Measurements from ENCODE around the gene NAA11.
"Not testable (repeated sequence)": the region's sequence is repeated elsewhere in the genome, so short reads cannot be mapped to it uniquely, and the experiment has no call there.

Gene NAA11

DNA sequence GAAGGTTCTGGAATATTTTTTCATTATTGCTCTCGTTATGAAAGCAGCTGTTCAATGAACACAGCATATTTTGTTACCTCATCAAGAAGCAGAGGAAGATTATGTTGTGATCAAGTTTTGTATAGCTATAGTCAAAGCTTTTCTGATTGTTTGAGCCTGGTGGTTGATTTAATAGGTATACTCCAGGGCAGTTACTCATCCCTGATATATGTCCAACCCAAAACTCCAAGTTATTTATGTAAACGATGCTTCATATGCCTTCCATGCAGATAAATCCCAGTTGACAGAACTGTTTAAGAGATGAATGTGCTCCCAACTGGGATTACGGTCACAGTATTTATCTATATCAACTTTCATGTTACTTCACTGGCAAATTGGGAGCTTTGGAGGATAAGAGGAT, 19.1 kb downstream of the NAA11 start:
- no peak for DNase-seq

DNA sequence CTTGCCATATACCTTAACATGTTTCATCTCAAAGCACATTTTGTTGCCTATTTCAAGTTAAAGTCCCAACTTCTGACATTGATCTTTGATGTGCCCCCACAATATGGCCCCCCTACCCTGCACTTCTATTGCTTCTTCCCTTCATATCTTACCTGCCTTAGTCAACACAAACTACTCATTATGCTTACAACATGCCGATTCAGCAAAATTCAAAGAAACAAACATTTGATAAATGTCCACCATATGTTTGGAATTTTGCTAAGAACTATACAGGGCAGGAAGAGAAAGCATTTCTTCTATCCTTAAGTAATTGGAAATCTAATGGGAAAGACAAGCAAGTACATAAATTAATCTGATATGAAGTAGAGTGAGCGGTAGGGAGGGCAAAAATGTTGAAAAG, 25.6 kb downstream of the NAA11 start:
- no peak for DNase-seq

DNA sequence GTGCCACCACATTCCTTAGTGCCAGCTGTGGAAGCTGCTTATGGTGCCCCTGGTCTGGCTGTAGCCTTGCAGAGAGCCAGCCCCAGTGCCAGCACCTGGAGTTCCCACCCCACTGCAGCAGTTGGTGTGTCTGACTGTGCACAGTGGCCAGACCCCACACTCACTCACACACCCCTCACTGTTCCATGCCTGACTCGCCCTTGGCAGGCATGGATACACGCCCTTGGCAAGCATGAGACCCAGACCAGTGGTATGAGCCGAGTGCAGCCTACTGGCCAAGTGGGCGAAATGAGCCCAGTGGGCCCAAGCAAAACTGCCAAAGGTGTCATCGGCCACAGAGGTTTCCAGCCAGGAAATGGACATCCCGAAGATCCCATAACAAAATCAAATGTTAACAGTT, 27.4 kb downstream of the NAA11 start:
- DNase-seq, result no peak

DNA sequence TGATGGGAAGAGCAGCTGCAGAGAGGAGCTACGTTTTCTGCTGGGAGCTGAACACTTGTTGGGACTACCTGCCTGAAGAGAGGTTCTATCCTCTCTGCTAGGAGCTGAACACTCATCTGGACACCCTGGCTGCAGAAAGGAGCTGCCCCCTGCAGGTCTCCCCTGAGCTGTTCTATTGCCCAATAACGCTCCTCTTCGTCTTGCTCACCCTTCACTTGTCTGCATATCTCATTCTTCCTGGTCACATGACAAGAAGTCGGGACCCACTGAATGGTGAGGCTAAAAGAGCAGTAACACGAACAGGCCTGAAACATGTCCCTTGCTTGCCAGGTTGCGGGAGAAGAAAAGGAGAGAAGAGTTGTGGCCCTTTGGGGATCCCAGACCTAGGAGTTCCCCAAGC, 27.8 kb downstream of the NAA11 start:
- no peak for DNase-seq

DNA sequence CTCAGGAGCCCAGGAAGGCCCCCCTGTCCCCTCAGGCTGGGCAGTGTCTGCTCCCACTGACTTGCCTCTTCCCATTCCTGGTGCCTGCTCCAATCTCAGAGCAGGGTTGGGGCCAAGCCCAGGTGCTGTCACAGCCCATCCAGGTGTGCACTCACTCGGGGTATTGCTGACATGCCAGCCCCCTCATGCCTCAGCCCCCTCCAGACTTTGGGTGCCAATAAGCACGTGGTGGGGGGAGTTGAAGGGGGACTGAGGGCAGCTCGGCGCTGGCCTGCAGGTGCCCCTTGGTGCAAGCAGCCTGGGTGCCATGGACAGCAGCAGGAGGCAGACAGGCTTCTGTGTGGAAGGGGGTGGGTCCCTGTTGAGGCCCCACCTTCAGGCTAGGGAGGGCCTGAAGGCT, 28.4 kb downstream of the NAA11 start:
- DNase-seq, result no peak

DNA sequence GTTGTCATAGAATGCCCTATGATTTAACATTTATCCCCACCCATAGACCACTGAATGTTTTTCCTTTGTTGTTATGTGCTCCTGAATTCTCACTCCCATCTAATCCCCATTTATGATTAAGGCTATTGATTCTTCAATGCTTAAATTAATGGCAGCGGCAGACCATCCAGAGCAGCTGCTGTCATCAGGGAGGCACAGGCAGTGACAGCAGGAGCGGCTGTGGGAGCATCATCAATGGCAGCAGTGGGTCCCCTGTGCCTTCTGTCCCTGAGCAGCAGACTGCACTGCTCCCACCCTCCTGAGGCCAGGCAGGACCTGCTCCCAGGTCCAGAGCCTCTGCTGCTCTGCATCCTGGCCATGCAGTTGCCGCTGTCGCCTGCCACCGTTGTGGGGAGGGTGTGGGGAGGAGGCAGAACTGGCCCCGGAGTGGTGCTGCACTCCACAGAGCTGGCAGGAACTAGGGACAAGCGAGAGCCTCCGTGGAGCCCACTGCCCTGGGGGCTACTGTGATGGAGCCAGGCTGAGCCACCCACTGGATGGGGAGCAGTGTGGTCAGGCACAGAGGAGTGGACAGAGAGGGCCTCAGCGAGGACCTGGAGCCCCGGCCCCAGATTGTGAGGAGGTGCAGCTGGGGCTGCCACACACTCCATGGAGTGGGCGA, 29.0 kb downstream of the NAA11 start:
- DNase-seq, result no peak

DNA sequence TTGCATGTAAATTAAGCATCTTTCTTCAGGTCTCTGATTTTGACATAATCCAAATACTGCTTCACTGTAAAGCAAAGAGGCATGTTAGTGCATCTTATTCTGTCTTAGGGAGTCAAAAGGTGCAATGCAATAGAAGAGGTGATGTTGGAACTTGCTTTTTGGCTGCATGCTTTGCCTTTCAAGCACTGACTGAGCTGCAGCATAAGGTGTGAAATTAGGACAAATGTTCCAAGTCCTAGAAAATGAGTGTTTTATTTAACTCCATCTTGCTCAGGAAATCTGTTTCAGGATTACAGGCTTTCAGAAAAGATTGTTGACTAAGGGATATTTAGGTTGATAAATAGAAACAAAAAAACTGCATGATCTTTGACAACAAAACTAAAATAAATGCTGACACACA, 30.8 kb downstream of the NAA11 start:
- no peak for DNase-seq

DNA sequence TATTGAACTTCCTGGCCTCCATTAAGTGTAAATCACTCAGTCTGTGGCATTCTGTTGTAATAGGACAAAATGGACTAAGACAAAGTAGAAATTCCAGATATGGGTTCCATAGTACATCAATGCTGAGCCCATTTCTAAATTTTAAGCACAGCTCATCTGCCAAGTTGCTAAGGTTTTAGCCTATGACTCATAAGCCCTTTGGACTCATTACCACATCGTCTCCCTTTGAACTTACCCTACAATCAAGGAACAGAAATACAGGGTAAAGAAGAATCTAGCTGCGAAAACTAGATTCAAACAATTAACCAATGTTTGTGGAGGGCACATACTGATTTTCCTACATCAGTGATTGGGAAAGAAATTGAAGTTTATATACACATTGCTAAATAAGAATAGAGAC, 31.8 kb downstream of the NAA11 start:
- DNase-seq, result no peak

DNA sequence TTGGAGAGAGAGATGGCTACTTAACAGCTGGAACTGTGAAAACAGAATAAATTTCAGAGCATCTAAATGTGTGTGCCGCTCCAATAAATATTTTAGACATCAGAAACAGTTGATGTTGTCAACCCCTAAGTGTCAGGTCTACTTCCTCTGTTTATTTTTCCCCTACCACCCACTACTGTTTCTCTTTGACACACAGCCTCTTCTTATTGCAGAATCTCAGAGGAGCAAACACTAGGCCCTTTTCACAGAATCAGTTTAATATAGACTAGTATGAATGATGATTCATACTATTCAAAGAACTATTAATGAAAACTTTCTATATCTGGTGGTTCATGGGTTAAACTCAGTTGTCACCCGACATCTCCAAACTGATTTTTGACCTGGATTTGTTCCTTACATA, 33.9 kb downstream of the NAA11 start:
- DNase-seq, result no peak

DNA sequence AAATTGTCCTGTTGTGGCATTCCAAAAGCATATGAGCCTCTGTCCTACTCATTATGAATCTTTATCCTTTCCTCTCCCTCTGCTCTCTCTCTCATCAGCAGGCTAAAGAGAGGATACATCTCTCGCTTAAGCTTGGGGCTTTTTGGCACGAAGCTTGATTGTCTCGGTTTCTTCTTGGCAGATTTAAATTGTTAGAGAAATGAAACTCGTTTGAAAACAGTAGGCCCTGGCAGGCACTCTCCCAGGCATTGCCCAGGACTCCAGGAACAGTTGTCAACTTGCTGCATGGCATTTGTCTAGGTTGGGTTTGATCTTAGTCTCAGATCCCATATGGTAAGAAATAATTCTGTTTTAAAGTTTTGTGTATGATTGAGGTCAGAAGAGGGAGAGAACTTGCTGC, 35.5 kb downstream of the NAA11 start:
- DNase-seq, result no peak

DNA sequence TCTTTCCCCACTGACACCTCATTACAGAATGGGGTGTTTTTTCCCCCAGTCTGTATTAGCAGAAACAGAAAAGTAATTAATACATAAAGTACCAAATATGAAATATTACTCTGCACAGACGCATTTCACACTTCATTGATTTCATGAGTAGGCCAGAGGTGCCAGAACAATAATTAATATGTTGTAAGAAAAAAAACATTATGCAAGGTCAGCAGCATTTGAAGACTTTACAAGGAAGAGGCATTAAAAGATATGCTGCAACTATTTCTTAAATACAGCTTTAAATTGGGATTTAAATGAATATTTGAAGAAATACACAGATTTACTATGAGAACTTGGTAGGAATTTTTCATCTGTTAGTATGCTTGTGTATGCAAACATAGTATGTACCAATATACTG, 37.7 kb downstream of the NAA11 start:
- no peak for DNase-seq

DNA sequence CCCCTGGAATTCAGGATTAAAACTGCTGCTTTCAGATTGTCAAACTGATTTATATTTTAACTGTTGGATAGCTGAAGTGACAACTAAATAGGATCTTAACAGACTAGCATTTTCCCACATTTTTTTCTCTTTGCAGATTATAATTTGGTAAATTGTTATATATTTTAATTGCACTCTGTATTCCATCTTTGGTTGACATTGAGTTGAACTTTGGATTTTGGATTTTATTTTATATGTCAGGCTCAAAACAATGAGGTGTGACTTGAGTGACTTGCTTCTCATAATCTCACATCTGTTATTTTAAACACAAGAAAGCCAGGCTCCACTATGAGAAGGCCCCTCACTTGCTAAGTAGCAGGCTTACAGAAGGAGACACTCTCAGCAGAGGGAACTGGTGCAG, 38.1 kb downstream of the NAA11 start:
- DNase-seq, result no peak

DNA sequence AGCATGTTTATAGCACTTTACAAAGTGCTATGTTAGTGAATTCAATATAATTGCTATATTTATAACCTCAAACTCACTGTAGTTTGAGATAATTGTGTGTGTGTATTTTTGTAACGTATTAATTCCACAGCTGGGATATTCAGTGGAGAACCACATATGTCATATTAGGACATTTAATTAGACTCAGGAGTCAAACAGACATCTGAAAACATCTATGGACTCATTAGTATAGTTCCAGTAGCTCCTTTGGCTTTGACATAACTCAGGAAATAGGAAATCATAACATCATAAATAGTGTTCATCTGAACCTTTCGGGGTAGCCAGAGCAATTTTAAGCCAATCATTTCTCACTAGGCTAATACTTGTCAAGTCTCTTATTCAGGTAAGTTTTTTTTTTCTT, 38.8 kb downstream of the NAA11 start:
- no peak for DNase-seq

DNA sequence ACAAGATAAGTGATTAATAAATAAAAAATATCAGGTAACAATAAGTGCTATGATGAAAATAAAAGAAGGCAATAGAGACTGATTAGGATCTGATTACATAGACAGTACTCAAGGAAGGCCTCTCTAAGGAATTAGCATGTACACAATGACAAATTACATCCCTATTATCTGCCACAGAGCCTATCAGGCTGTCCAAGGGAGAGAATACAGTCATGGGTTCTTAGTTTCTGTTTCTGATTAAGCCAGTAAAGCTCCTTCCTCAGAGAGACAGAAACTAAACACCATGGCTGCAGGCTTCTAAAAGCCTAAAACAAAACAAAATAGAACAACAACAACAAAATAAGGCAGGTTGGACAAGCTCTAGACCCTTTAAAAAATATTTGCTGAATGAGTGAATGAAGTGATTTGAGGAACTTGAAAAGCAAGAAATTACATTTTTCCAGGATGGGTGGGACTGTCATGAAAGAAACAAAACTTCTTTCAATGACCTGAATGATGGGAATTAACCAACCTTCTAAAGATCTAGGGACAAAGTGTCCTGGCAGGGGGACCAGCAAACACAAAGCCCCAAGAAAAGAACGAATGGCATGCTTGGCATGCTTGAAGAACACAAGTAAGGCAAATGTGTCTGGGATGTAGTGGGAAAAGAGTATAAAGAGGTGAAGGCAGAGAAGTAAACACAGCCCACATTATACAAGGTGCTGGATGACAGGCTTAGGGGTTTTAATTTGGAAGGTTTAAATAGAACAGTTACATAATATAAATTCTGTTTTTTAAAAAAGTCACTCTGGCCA, 44.1 kb downstream of the NAA11 start:
- no peak for DNase-seq

DNA sequence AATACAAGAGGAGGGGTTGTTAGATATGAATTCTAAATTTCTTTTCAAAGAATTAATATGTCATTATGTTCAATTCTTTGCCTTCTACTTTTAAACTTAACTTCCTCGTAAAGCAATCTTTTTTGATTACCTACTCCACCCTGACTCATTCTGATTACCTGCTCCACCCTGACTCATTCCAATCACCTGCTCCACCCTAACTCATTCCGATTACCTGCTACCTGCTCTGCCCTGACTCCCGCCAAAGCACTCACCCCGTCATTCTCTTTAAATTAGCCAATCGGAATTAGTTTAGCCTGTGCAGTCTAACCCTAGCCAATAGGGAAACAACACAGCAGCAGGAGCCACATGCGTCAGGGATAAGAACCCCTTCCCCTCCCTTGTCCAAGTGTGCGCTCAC, 48.4 kb downstream of the NAA11 start:
- DNase-seq, result not testable (repeated sequence)

DNA sequence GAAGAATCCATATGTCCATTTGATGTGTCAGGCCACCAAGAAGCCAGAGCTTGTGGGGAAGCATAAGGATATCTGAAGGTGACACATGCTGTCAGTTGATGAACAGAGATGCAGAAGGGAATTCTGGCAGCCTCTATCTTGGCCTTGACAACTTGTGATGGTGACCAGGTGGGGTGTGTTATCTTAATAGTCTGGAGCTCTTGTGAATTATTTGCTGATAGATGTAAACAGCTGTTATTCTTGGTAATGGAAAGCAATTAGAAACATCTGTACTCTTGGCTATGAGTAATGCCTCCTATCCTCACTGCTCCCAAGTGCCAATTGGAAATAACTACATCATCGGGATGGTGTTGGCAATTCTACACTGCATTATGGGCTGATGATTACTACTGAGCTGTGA, 51.9 kb downstream of the NAA11 start:
- peak; percentile 26 for DNase-seq

DNA sequence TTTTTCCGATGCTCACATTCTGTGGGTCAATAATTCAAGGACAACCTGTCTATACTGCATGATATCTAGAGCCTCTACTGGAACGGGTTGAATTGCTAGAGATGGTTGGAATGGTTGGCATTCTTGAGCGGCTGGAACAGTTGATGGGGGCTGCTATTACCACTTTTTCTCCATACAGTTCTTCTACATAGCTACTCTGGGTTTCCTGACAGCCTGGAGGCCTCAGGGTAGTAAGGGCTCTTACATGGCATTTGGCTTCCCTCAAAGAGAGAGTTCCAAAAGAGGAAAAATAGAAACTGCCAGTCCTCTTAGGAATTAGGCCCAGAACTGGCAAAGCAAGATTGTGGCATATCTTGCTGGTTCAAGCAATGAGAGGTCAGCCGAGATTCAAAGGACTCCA, 53.1 kb downstream of the NAA11 start:
- no peak for DNase-seq

DNA sequence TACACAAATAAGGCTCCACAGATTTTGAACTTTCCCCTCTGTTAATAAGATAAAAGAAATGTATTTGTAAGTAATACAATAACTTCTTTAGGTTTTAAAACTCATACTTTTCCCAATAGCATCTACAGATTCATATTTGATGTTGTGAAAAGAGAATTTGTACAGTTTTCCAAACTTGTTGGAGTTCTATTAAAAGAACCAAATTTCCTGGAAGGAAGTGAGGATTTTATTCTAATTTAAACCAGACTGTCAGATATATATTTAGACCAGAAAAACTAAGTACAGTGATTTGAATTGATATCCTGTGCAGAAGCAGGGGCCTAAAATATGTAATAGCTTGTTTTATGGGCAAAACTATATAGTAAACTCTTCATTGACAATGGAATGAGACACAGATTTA, 53.7 kb downstream of the NAA11 start:
- DNase-seq, result no peak

DNA sequence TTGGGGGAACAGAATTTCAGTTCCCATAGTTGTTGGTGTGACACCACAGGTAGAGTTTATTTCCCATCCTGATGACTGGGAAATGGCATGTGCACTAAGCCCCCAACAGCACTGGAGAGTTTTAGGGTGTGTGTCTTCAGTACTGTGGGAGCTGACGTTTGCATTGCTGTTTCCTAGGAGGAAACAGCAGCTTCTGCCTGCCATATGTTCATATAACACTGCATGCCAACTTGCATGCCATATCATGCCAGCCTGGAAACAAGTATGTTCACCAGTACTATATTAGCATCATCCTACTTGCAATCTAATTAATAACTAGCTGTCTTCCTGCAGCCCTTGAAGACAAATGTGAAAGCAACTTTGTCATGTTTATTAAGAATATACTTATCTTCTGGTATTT, 58.2 kb downstream of the NAA11 start:
- no peak for DNase-seq
